Caco-2 (cell line): Measurements from ENCODE around the gene FLAD1. TPM values are rescaled to one million over a fixed set of nuclear protein-coding genes. Genes with fewer than 3 reads are reported as not detected.

ENCODE experiments used
- microRNA-seq: library from miRNA; unstranded; fragments of <30 nt; microRNA quantifications from one replicate; pipeline ENCODE4 v1.2.0, GENCODE V29; 2022
- total RNA-seq: library from RNA; stranded (reverse); gene quantifications from 2 replicates; pipeline ENCODE4 v1.2.3, GENCODE V29; 2022

Gene FLAD1
- total RNA-seq, 1 experiment from 2014 or later = 51.3 TPM

Small RNA genes within 50 kb of the gene (microRNA-seq; reads per million reads assigned to microRNA genes)
- gene MIR4258 = not detected

Other genes with a start within 250 kb of the FLAD1 start
- 0.05 TPM in 1 of 2 replicates, not detected in the other for gene KCNN3, start 113.1 kb upstream of the FLAD1 start, total RNA-seq
- gene PMVK, start 46.6 kb upstream of the FLAD1 start, total RNA-seq = 25.1 and 25.2 TPM in 2 replicates
- 24.0 and 24.6 TPM in 2 replicates for gene PBXIP1, start 27.2 kb upstream of the FLAD1 start, total RNA-seq
- 34.1 and 34.9 TPM in 2 replicates for gene PYGO2, start 21.6 kb upstream of the FLAD1 start, total RNA-seq
- 58.0 and 59.6 TPM in 2 replicates for gene SHC1, start 12.6 kb upstream of the FLAD1 start, total RNA-seq
- 243 and 259 TPM in 2 replicates for gene CKS1B, start 8.7 kb upstream of the FLAD1 start, total RNA-seq
- 0.50 and 0.53 TPM in 2 replicates for gene LENEP, start 10.2 kb downstream of the FLAD1 start, total RNA-seq
- 42.9 and 46.8 TPM in 2 replicates for gene ZBTB7B, start 19.5 kb downstream of the FLAD1 start, total RNA-seq
- 0.26 and 0.61 TPM in 2 replicates for gene DCST2, start 50.4 kb downstream of the FLAD1 start, total RNA-seq
- gene DCST1, start 50.5 kb downstream of the FLAD1 start, total RNA-seq = 0.32 TPM in 1 of 2 replicates, not detected in the other
- 44.0 and 48.2 TPM in 2 replicates for gene ADAM15, start 68.0 kb downstream of the FLAD1 start, total RNA-seq
- 13.8 and 16.0 TPM in 2 replicates for gene EFNA4, start 80.4 kb downstream of the FLAD1 start, total RNA-seq
- 3.4 and 3.5 TPM in 2 replicates for gene EFNA3, start 95.5 kb downstream of the FLAD1 start, total RNA-seq
- gene EFNA1, start 144.5 kb downstream of the FLAD1 start, total RNA-seq = 42.5 and 47.9 TPM in 2 replicates
- 38.4 and 43.6 TPM in 2 replicates for gene SLC50A1, start 152.5 kb downstream of the FLAD1 start, total RNA-seq
- gene DPM3, start 157.2 kb downstream of the FLAD1 start, total RNA-seq = 27.8 and 30.7 TPM in 2 replicates
- 215 and 219 TPM in 2 replicates for gene KRTCAP2, start 190.0 kb downstream of the FLAD1 start, total RNA-seq
- gene TRIM46, start 190.5 kb downstream of the FLAD1 start, total RNA-seq = 0.11 TPM in 1 of 2 replicates, not detected in the other
- gene THBS3, start 224.6 kb downstream of the FLAD1 start, total RNA-seq = 6.2 and 7.4 TPM in 2 replicates
- gene MTX1, start 225.4 kb downstream of the FLAD1 start, total RNA-seq = 64.9 and 65.3 TPM in 2 replicates